Liver (tissue), 9 donors: Measurements from ENCODE around the gene PPOX. TPM values are rescaled to one million over a fixed set of nuclear protein-coding genes. Genes with fewer than 3 reads are reported as not detected.

ENCODE experiments used
- DNase-seq: peaks from one replicate; pipeline ENCODE4 v3.0.0-alpha.2; 2017; ENCODE audit warnings: low spot score
- H3K27ac ChIP-seq, 2 donors: one replicate each; pipeline ENCODE4 v1.7.0; 2013; ENCODE audit warnings: inconsistent platforms in 2 of 2, low read length in 2 of 2, control low read depth in 1 of 2, low read depth in 1 of 2, mild to moderate bottlenecking in 1 of 2
- H3K27me3 ChIP-seq, 4 donors: one replicate each; pipeline versions ENCODE4 v1.6.1 to v1.7.0; 2013; ENCODE audit warnings: low read length in 3 of 4, inconsistent platforms in 1 of 4, mild to moderate bottlenecking in 1 of 4, moderate library complexity in 1 of 4; ENCODE audit not compliant: control insufficient read depth in 4 of 4, insufficient read depth in 4 of 4
- H3K36me3 ChIP-seq, 4 donors: one replicate each; pipeline versions ENCODE4 v1.6.1 to v1.7.0; 2013; ENCODE audit warnings: low read length in 3 of 4, mild to moderate bottlenecking in 3 of 4, low read depth in 1 of 4, moderate library complexity in 1 of 4; ENCODE audit not compliant: control insufficient read depth in 4 of 4, insufficient read depth in 3 of 4
- H3K4me1 ChIP-seq, 4 donors: one replicate each; pipeline versions ENCODE4 v1.6.1 to v1.7.0; 2013; ENCODE audit warnings: low read length in 3 of 4, mild to moderate bottlenecking in 3 of 4, moderate library complexity in 1 of 4; ENCODE audit not compliant: control insufficient read depth in 4 of 4, insufficient read depth in 4 of 4
- H3K4me3 ChIP-seq, 3 donors: one replicate each; pipeline versions ENCODE4 v1.6.1 to v1.7.0; 2013; ENCODE audit warnings: low read length in 3 of 3, control low read depth in 1 of 3, low read depth in 1 of 3, mild to moderate bottlenecking in 1 of 3
- H3K9ac ChIP-seq, 2 donors: one replicate each; pipeline ENCODE4 v1.7.0; 2013; ENCODE audit warnings: low read length in 2 of 2, mild to moderate bottlenecking in 2 of 2, moderate library complexity in 2 of 2, control low read depth in 1 of 2, low read depth in 1 of 2
- H3K9me3 ChIP-seq, 4 donors: one replicate each; pipeline versions ENCODE4 v1.6.1 to v1.7.0; 2013; ENCODE audit warnings: low read length in 3 of 4; ENCODE audit not compliant: control insufficient read depth in 4 of 4
- CTCF ChIP-seq: fragments of 150-350 bp; IDR thresholded peaks from 2 replicates; pipeline ENCODE4 v1.5.1; 2017; ENCODE audit warnings: improper control_type of control experiment, low read depth, low read length; ENCODE audit not compliant: missing input control
- EGR1 ChIP-seq, 2 donors: IDR thresholded peaks; 2 replicates each; pipeline ENCODE4 v1.6.1; 2016 to 2018; ENCODE audit warnings: antibody characterized with exemption in 2 of 2, low read depth in 2 of 2
- FOXA1 ChIP-seq: IDR thresholded peaks from 2 replicates; pipeline ENCODE4 v1.6.1; 2016; ENCODE audit warnings: antibody characterized with exemption
- FOXA2 ChIP-seq: IDR thresholded peaks from 2 replicates; pipeline ENCODE4 v1.6.1; 2016; ENCODE audit warnings: antibody characterized with exemption
- GABPA ChIP-seq, 2 donors: IDR thresholded peaks in 1 of 2; conservative IDR thresholded peaks in 1 of 2; 2 replicates each; pipeline ENCODE4 v1.6.1; 2016; ENCODE audit warnings: antibody characterized with exemption in 2 of 2, mild to moderate bottlenecking in 1 of 2, moderate library complexity in 1 of 2
- HNF4A ChIP-seq, 2 donors: conservative IDR thresholded peaks; 2 replicates each; pipeline ENCODE4 v1.6.1; 2016; ENCODE audit warnings: antibody characterized with exemption in 2 of 2, mild to moderate bottlenecking in 2 of 2
- HNF4G ChIP-seq: IDR thresholded peaks from 2 replicates; pipeline ENCODE4 v1.6.1; 2016; ENCODE audit warnings: antibody characterized with exemption
- JUND ChIP-seq, 2 donors: IDR thresholded peaks; 2 replicates each; pipeline ENCODE4 v1.6.1; 2016; ENCODE audit warnings: antibody characterized with exemption in 2 of 2
- MAX ChIP-seq: IDR thresholded peaks from 2 replicates; pipeline ENCODE4 v1.6.1; 2016; ENCODE audit warnings: antibody characterized with exemption
- NR2F2 ChIP-seq: IDR thresholded peaks from 2 replicates; pipeline ENCODE4 v1.6.1; 2016; ENCODE audit warnings: antibody characterized with exemption
- RAD21 ChIP-seq, 2 donors: IDR thresholded peaks; 2 replicates each; pipeline ENCODE4 v1.6.1; 2016; ENCODE audit warnings: antibody characterized with exemption in 2 of 2, mild to moderate bottlenecking in 2 of 2
- RXRA ChIP-seq, 2 donors: IDR thresholded peaks; 2 replicates each; pipeline ENCODE4 v1.6.1; 2017 to 2018; ENCODE audit warnings: antibody characterized with exemption in 2 of 2, mild to moderate bottlenecking in 1 of 2
- TAF1 ChIP-seq: conservative IDR thresholded peaks from 2 replicates; pipeline ENCODE4 v1.6.1; 2016; ENCODE audit warnings: antibody characterized with exemption, mild to moderate bottlenecking
- WGBS: extraction: QIAGEN DNeasy Blood & Tissue Kit; methylation state at CpG from one replicate; pipeline ENCODE4 v1.1.7; 2013; 5-methylcytosine and 5-hydroxymethylcytosine counted together
- polyA plus RNA-seq, 2 donors: library from polyadenylated mRNA; stranded (reverse) in 1 of 2; unstranded in 1 of 2; fragments of 200-250 nt in 1 of 2; fragments of >200 nt in 1 of 2; fragmentation: Nextera tagmentation in 1 of 2; extraction: Ambion mirVana in 1 of 2; gene quantifications; one replicate each; pipeline versions ENCODE4 v1.2.1 to v1.2.3, GENCODE V29; 2013 to 2015
- total RNA-seq, 2 donors: library from RNA; depleted of rRNA; stranded (reverse); fragments of >200 nt; gene quantifications; one replicate each; pipeline ENCODE4 v1.2.3, GENCODE V29; 2014
- TF ChIP-seq, protein P1 (sequence below): IDR thresholded peaks from 2 replicates; pipeline ENCODE4 v1.6.1; 2016; ENCODE audit warnings: antibody characterized with exemption
- TF ChIP-seq, protein P2 (sequence below): IDR thresholded peaks from 2 replicates; pipeline ENCODE4 v1.6.1; 2016; ENCODE audit warnings: antibody characterized with exemption
- donor health status: healthy.
- donor health status: healthy.
- donor health status: healthy.
- donor health status: healthy.
- donor health status: healthy.

Gene PPOX
- total and polyA plus RNA-seq, 4 donors: 6.2 to 106 (median 7.9) TPM

- TF ChIP-seq CTCF (no peak), TAF1 (no peak), MAX (no peak), FOXA1 (no peak), FOXA2 (no peak), HNF4G (no peak), NR2F2 (no peak)
These were observed 25.7 kb downstream of the PPOX start (continued) for GRCh38 chr1:161191971-161192370.

GRCh38 chr1:161192476-161193465 is 26.5 kb downstream of the PPOX start:
- Histone ChIP-seq H3K9ac (peak overlapping the region in 1 of 2 donors; percentile 28), H3K4me3 (no peak overlapping the region), H3K4me1 (peaks cover 9 to 30% (median 18%) of the 10 kb centered on the region in 4 donors), H3K27ac (peak overlapping the region in 1 of 2 donors; percentile 24), H3K9me3 (no peaks in the 10 kb centered on the region), H3K27me3 (no peaks in the 10 kb centered on the region), H3K36me3 (peaks cover 0 to 5% (median under 1%) of the 10 kb centered on the region in 4 donors)
- 45% methylated on average over 15 of the region's 15 CpGs for WGBS
- TF ChIP-seq CTCF (peak; percentile 91), HNF4A (conservative IDR thresholded peaks at IDR 0.05) (peak in 1 of 2 donors; percentile 6), JUND (IDR thresholded peaks at IDR 0.05) (no peak), RAD21 (IDR thresholded peaks at IDR 0.05) (peak; percentile 91 to 95), RXRA (IDR thresholded peaks at IDR 0.05) (peak in 1 of 2 donors; percentile 35)
- TF ChIP-seq, protein P1, sequence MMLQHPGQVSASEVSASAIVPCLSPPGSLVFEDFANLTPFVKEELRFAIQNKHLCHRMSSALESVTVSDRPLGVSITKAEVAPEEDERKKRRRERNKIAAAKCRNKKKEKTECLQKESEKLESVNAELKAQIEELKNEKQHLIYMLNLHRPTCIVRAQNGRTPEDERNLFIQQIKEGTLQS: no peak
- DNase-seq: peak; percentile 70

GRCh38 chr1:161193561-161194235 is 27.5 kb downstream of the PPOX start:
- Histone ChIP-seq H3K4me3 (peak overlapping the region in 1 of 3 donors; percentile 21), H3K36me3 (peaks cover 0 to 5% (median under 1%) of the 10 kb centered on the region in 4 donors), H3K27ac (peak overlapping the region in 1 of 2 donors; percentile 17), H3K9ac (no peak overlapping the region), H3K27me3 (no peaks in the 10 kb centered on the region), H3K4me1 (peaks cover 9 to 30% (median 18%) of the 10 kb centered on the region in 4 donors), H3K9me3 (no peaks in the 10 kb centered on the region)
- DNase-seq: no peak
- 46% methylated on average over 21 of the region's 21 CpGs for WGBS
- TF ChIP-seq, protein P2, sequence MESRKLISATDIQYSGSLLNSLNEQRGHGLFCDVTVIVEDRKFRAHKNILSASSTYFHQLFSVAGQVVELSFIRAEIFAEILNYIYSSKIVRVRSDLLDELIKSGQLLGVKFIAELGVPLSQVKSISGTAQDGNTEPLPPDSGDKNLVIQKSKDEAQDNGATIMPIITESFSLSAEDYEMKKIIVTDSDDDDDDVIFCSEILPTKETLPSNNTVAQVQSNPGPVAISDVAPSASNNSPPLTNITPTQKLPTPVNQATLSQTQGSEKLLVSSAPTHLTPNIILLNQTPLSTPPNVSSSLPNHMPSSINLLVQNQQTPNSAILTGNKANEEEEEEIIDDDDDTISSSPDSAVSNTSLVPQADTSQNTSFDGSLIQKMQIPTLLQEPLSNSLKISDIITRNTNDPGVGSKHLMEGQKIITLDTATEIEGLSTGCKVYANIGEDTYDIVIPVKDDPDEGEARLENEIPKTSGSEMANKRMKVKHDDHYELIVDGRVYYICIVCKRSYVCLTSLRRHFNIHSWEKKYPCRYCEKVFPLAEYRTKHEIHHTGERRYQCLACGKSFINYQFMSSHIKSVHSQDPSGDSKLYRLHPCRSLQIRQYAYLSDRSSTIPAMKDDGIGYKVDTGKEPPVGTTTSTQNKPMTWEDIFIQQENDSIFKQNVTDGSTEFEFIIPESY: no peak
- TF ChIP-seq, protein P1: no peak
- TF ChIP-seq CTCF (peak; percentile 37), TAF1 (no peak), JUND (IDR thresholded peaks at IDR 0.05) (peak in 1 of 2 donors; percentile 9), HNF4G (peak; percentile 11), EGR1 (IDR thresholded peaks at IDR 0.05; ENCODE audit: low read depth in 2 of 2) (no peak), GABPA (IDR thresholded peaks at IDR 0.05 in 1 of 2, conservative IDR thresholded peaks at IDR 0.05 in 1 of 2) (no peak), FOXA2 (no peak), RAD21 (IDR thresholded peaks at IDR 0.05) (peak; percentile 69 to 76), MAX (peak; percentile 94)
